Activated T-cell treated with anti-CD3 and anti-CD28 coated beads for 1 hour (primary cell): Measurements from ENCODE around the gene GSTA2.
"Not testable (repeated sequence)": the region's sequence is repeated elsewhere in the genome, so short reads cannot be mapped to it uniquely, and the experiment has no call there.

Source experiments
- DNase-seq: peaks from one replicate; pipeline ENCODE4 v3.0.0-alpha.2; 2020; ENCODE audit warnings: low read depth

The GSTA2 gene

DNA sequence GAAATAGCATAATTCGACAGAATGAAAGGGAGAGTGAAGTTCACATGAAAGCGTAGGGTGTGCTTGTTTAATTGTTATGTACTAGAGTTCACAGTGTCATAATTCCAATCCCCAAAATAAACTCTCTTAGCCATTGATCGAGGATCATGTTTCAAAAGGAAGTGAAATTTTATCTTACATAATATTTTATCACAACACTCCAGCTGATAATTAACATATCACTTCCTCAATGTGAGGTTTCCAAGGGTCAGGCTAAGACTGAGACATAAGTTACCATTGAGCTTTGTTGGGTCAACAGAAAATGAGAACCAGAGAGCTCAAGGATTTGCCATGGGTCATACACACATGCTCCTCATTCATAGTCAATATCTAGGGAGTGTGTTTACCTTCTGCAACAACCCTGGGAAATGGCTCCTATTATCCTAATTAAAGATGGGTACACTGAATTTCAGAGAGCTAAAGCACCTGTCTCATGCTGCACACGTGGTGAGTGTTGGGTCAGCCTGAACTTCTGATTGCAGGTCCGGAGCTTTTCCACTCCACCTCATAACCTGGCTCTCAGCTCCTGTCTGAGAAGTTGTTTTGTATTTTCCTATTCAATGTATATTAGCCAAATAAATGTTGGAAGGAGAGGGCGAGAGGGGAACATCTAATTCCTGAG lies 3.0 kb downstream of the GSTA2 start:
- DNase-seq: no peak

- DNase-seq: no peak
Measured at GRCh38 chr6:52759085-52759484, 4.2 kb downstream of the GSTA2 start.

DNA sequence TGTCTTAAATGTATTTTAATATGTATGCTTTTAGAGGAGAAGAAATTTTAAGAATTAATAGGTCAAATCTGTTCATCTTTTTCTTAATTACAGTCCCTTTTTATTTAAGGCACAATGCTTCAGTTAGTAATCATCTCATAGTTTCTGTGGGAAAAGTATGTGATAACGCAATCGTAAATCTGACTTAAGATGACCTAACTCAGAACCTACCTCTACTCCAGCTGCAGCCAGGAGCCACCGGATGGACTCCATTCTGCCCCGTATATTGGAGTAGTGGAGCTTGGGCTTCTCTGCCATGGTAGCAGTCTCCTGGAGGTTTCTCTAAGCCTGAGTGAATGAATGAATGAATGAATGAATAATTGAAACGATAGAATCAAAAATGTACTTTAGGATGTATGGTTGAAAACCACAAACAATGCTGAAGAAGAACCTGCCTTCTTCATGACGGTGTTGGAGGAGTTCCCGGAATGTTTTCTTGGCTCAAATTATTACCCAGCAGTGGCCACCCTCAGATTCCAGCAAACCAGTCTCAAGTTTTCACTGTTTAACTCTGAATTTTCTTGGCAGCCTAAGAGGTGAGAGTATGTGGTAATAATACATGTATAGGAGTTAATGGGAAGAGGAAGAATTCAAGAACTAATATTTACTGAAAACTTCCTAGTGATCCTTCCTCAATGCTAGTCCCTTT lies 5.5 kb downstream of the GSTA2 start:
- DNase-seq: not testable (repeated sequence)

DNA sequence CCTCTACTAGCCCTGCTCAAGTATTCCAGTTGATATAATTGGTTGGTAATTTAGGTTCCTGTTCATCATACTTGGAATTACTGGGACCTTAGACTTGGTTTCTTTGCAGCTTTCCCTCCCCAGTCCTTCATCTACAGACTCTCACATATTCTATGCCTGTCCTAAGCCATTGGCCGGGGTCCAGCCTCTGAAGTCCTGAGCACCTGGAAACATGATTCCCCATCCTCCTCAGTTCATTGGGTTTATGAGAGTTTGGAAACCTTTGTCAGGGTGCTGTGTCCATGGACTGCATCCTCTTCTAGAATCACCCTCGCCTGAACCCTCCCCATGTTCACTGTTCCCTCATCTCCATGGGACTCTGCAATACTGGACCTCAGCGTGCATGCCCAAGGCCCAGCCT lies 8.8 kb downstream of the GSTA2 start:
- DNase-seq: no peak

GRCh38 chr6:52753137-52753536 lies 10.1 kb downstream of the GSTA2 start:
- not testable (repeated sequence) for DNase-seq

- no peak for DNase-seq
Measured at GRCh38 chr6:52752310-52752709, 11.0 kb downstream of the GSTA2 start.

- no peak for DNase-seq
Measured at GRCh38 chr6:52749556-52750152, 13.6 kb downstream of the GSTA2 start.

DNA sequence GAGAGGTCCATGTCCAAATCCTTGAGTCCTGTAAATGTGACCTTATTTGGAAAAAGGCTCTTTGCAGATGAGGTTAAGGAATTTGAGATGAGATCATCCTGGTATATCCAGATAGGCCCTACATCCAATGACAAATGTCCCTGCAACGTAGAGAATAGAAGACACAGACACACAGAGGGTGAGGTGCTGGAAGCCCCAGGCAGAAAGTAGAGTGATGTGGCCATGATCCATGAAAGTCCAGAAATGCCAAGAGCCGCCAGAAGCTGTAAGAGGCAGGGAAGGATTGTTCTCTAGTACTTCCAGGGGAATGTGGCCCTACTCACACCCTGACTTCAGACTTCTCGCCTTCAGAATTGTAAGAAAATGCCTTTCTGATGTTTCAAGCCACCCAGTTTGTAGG lies 16.0 kb downstream of the GSTA2 start:
- not testable (repeated sequence) for DNase-seq

- DNase-seq: no peak
Measured at GRCh38 chr6:52746213-52746612, 17.1 kb downstream of the GSTA2 start.

DNA sequence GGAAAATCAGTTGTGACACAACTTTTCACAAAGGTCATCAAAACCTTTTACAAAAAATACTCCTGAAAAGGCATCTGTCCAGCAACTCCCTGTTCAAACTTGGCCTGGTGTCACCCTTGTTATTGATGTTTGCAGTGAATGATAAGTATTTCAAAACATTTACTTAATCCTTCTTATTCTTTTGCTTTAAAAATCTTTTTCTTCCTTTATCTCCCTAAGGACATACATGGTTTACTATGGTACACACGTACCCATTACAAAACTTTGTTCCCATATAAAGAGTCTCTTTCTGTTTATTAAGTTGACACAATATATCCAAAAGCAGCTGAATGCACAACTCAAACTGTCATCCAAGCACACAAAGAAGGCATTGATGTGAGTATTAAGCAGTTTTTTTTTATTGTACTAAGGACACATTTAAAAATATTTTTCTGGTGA lies 17.5 kb downstream of the GSTA2 start:
- DNase-seq: no peak

GRCh38 chr6:52741872-52742271 lies 21.4 kb downstream of the GSTA2 start:
- DNase-seq: no peak

DNA sequence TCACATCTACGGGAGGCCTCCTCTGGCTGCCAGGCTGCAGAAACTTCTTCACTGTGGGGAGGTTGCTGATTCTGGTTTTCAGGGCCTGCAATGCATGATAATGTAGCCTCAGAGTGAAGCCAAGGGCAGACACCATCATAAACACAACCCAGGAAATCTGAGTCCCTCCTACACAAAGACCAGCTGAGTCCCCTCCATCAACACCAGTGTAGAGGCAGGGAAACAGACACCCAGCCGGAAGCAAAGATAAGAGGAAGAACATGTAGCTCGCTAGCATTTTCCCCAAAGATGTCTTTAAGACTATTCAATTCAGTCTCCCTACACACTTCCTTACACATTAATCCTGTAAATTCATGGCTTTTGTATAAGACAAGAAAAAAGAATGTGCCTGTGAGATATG lies 23.6 kb downstream of the GSTA2 start:
- no peak for DNase-seq

DNA sequence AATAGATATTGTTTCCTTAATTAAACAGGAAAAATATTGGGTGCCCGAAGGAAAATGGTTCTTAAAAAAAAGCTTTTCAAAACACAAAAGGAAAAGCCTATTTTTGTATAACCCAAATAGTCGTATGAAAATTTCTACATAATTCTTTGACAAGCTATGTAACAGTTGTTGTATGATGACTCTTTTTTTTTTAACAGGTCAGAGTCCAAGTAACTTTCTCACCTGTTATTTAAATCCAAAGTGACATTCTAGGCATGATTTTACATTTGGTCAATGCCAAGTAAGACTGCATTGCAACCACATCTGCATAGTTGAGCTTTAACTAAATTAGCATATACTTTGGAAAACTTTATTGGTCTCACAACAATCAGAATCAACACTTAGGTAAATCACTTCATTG lies 24.1 kb downstream of the GSTA2 start:
- no peak for DNase-seq

- DNase-seq: no peak
Measured at GRCh38 chr6:52736145-52736544, 27.1 kb downstream of the GSTA2 start.

DNA sequence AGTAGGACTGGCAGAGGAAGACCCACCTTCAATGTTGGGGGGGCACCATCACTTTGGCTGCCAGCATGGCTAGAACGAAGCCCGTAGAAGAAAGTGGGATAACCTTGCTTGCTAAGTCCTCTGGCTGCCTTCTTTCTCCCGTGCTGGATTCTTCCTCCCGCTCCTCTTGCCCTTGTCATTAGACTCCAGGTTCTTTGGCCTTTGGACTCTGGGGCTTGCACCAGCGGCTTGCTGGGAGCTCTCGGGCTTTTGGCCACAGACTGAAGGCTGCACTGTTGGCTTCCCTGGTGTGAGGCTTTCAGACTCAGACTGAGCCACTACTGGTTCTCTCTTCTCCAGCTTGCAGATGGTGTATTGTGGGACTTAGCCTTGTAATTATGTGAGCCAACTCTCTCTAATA lies 28.2 kb downstream of the GSTA2 start:
- no peak for DNase-seq

- DNase-seq: no peak
Measured at GRCh38 chr6:52734072-52734471, 29.2 kb downstream of the GSTA2 start.

DNA sequence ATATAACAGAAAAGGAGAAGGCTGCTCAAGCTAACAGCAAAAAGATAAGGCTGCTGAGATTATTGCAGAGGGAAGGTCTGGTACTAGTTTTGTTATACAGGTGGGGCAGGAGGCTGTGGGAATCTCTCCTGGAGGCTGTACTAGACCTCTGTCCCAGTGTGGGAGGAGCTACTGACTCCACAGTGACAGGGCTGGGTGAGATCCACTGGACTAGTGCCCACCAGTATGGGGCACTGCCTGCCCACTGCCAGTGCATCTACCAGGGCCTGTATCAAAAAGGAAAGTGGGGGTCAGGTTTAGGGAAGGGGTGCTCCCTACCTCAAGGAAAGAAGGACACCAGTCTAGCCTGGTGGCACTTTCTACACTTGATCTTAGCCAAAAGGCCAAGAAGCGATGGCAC lies 30.1 kb downstream of the GSTA2 start:
- no peak for DNase-seq

DNA sequence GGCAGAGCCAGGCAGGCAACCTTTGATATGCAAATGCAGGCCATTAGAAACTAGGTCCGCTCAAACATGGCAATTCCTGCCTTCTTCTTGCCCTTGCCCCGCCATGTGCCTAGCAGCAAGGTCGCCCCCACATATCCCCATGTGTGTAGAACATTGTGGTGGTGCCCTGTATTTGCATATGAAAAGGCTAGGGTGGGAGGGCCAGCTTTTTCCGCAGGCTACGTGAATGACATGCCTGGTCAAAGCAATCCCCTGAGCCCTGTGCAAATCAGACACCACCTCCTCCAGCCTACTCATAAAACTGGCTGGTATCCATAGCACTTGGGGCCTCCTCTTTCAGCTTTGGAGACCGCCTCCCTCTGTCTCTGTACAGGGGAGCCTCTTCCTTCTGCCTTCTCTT lies 31.6 kb downstream of the GSTA2 start:
- no peak for DNase-seq

- DNase-seq: no peak
Measured at GRCh38 chr6:52729576-52729975, 33.7 kb downstream of the GSTA2 start.

DNA sequence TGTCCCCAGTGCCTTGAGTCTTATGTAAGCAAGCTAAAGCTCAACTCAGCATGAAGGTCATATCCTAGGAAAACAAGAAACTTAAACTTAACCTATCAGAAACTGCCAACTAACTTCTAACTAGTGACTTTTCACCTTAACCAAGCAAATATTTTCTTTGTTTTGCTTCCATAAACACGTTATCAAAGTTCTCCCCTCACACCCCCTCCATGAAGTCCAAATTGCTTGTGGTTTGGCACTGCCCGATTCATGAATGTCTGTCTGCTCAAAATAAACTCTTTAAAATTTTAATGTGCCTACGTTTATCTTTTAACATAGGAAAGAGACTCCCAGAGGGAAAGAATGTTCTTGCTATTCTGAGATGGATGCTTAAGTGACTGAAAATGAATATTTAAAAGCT lies 34.9 kb downstream of the GSTA2 start:
- DNase-seq: no peak

DNA sequence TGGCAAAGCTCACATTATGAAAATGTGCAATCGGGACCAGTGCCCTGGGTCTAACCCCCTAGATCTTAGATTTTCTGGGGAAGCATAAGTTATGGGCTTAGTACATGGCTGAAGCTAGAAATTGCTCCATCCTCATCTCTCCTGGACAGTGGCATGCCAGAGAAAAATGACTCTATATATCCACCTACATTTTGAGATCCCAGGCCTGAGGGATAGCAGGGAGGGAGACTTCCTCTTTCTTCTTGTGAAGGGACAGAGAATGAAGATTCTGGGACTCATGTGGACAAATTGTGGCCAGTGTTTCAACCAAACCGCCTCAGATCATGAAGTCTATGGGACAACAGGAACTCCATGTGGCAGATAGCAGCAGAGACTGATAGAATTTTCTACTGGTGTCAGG lies 35.4 kb downstream of the GSTA2 start:
- DNase-seq: no peak

GRCh38 chr6:52726741-52727535 lies 36.3 kb downstream of the GSTA2 start:
- DNase-seq: no peak

DNA sequence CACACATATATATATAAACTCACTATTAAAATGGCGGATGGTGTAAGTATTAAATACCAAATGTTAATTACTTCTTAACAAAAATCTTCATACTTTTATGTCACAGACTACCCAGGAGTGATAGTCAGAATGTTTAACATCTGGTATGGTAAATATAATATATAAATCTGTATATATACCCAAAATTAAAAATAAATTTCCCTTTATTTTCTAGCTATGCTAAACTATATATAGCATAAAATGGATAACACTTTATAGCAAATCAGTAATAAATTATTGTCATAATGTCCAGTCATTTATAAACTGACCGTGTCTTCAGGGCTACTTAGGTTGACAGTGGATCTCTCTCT lies 37.1 kb downstream of the GSTA2 start:
- DNase-seq: no peak
